Ovary (tissue), 9 donors: ENCODE measurements around the gene PLCB2. TPM values are rescaled to one million over a fixed set of nuclear protein-coding genes. Genes with fewer than 3 reads are reported as not detected.

Source experiments
- DNase-seq, 5 donors: peaks; one replicate each; pipeline ENCODE4 v3.0.0-alpha.2; 2019 to 2020
- H3K27ac ChIP-seq, 2 donors: fragments of 200-600 bp; one replicate each; pipeline versions ENCODE4 v1.5.1 to v1.8.0; 2019 to 2022
- H3K27me3 ChIP-seq: fragments of 200-600 bp; one replicate; pipeline ENCODE4 v1.8.0; 2022
- H3K36me3 ChIP-seq: fragments of 200-600 bp; sonication (generic); one replicate; pipeline ENCODE4 v1.5.1; 2019
- H3K4me1 ChIP-seq: one replicate; pipeline ENCODE4 v1.8.1; 2013; ENCODE audit warnings: mild to moderate bottlenecking, moderate library complexity; ENCODE audit not compliant: insufficient read depth
- H3K4me3 ChIP-seq: fragments of 200-600 bp; sonication (generic); one replicate; pipeline ENCODE4 v1.5.1; 2017
- H3K9me3 ChIP-seq, 2 donors: fragments of 200-600 bp in 1 of 2; sonication (generic) in 1 of 2; one replicate each; pipeline versions ENCODE4 v1.5.1 to v1.8.1; 2013 to 2019; ENCODE audit warnings: mild to moderate bottlenecking in 1 of 2, moderate library complexity in 1 of 2
- EP300 ChIP-seq: sonication (generic); formaldehyde crosslinking; IDR thresholded peaks from one replicate; pipeline ENCODE4 v1.6.1; 2017; ENCODE audit warnings: antibody characterized with exemption
- POLR2A ChIP-seq: fragments of 450-650 bp; IDR thresholded peaks from one replicate; pipeline ENCODE4 v1.6.1; 2017; ENCODE audit warnings: antibody characterized with exemption, mild to moderate bottlenecking, moderate library complexity
- WGBS, 3 donors: extraction: QIAGEN DNeasy Blood & Tissue Kit in 1 of 3; methylation state at CpG; one replicate each; pipeline versions ENCODE4 v1.1.5 to v1.1.7; 2013 to 2017; 5-methylcytosine and 5-hydroxymethylcytosine counted together
- intact Hi-C, 4 donors: fragments of 100-400 bp; cut with DNase I; formaldehyde crosslinking; loops; one replicate each; pipeline versions ENCODE4 v1.11.0 to v1.15.1; 2022 to 2023
- polyA plus RNA-seq, 2 donors: library from polyadenylated mRNA; stranded (reverse); fragments of 200-250 nt in 1 of 2; fragments of 350-450 nt in 1 of 2; fragmentation: Illumina TruSeq in 1 of 2; extraction: RNeasy Lipid Tissue Mini Kit (QIAGEN cat#74804) in 1 of 2; gene quantifications; one replicate each; pipeline ENCODE4 v1.2.3, GENCODE V29; 2013 to 2014
- total RNA-seq, 7 donors: library from RNA; depleted of rRNA in 2 of 7; stranded (reverse); fragments of >200 nt in 2 of 7; fragmentation: NEBNext Ultra II Directional in 3 of 7; extraction: Animal tissue kit (Norgen Biotek cat#: 25700) in 3 of 7; gene quantifications; one replicate each; pipeline versions ENCODE4 v1.1.0 to v1.2.4, GENCODE V29; 2016 to 2023
- TF ChIP-seq, protein P1 (sequence below), 3 donors: fragments of 450-650 bp in 2 of 3; fragments of 200-600 bp in 1 of 3; IDR thresholded peaks; one replicate each; pipeline versions ENCODE4 v1.5.1 to v1.8.0; 2016 to 2022; ENCODE audit warnings: antibody characterized with exemption in 3 of 3, mild to moderate bottlenecking in 1 of 3
- donor health status: DM: no; HTN: no; CAD: no; lungs with moderate emphysema.
- donor health status: DM: no; HTN: no; CAD: no.
- donor health status: Bipolar disorder and iron deficiency.
- donor health status: DM: yes; HTN: yes; CAD: no.
- donor health status: DM: no; HTN: no; CAD: no.
- donor health status: DM: yes; HTN: yes; CAD: no.

PLCB2 gene
- total and polyA plus RNA-seq, 9 donors: 1.9 to 13.9 (median 6.0) TPM

- no peaks in the 10 kb centered on the region for H3K9me3 ChIP-seq
- TF ChIP-seq EP300 (no peak), POLR2A (no peak)
- TF ChIP-seq, protein P1, sequence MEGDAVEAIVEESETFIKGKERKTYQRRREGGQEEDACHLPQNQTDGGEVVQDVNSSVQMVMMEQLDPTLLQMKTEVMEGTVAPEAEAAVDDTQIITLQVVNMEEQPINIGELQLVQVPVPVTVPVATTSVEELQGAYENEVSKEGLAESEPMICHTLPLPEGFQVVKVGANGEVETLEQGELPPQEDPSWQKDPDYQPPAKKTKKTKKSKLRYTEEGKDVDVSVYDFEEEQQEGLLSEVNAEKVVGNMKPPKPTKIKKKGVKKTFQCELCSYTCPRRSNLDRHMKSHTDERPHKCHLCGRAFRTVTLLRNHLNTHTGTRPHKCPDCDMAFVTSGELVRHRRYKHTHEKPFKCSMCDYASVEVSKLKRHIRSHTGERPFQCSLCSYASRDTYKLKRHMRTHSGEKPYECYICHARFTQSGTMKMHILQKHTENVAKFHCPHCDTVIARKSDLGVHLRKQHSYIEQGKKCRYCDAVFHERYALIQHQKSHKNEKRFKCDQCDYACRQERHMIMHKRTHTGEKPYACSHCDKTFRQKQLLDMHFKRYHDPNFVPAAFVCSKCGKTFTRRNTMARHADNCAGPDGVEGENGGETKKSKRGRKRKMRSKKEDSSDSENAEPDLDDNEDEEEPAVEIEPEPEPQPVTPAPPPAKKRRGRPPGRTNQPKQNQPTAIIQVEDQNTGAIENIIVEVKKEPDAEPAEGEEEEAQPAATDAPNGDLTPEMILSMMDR (IDR thresholded peaks at IDR 0.05): no peak
- no peaks in the 10 kb centered on the region for H3K27me3 ChIP-seq
- H3K4me3 ChIP-seq: peak overlapping the region; percentile 41
- no peak overlapping the region for H3K27ac ChIP-seq
- H3K36me3 ChIP-seq: no peaks in the 10 kb centered on the region
- WGBS, 3 donors: 19 to 35% (median 33%) methylated on average over 14 to 27 of the region's 27 CpGs
- intact Hi-C loops: no loop called here
- H3K4me1 ChIP-seq: peaks cover 8% of the 10 kb centered on the region
- DNase-seq: no peak
Observed at GRCh38 chr15:40252141-40252437, 55.6 kb downstream of the PLCB2 start.

DNA sequence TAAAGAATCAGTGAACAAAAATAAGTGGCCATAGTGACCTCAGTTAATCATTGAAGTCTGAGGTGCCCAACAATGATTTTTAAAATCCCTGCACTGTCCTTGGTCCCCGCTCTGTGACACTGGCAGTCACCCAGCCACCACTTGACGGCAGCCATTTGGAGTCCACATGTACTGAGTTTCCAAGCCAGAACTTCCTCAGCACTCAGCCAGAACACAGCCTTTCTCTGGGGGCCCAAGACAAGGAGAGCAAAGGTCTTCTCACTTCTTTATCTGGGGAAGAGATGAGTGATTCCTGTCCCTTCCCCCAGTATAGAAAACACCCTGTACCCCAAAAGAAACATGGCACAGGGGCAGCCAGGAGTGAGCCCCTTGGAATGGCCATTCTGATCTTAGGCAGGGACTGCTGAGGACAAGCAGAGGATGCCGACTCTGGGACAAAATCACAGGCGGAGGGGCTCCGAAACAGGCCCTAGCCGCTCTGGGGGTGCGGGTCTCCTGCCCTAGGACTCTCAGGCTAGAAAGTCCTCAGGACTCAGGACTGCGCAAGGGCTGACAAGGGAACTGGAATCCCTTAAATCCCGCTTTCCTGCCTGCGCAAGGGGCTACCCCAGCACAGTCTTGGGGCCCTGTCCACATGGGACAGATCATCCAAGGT, 56.1 kb downstream of the PLCB2 start:
- H3K9me3 ChIP-seq: no peaks in the 10 kb centered on the region
- TF ChIP-seq EP300 (no peak), POLR2A (no peak)
- TF ChIP-seq, protein P1 (IDR thresholded peaks at IDR 0.05): no peak
- no peaks in the 10 kb centered on the region for H3K36me3 ChIP-seq
- H3K27me3 ChIP-seq: no peaks in the 10 kb centered on the region
- no peak overlapping the region for H3K27ac ChIP-seq
- H3K4me3 ChIP-seq: no peak overlapping the region
- 89 to 92% (median 91%) methylated on average over 10 of the region's 10 CpGs for WGBS, 3 donors
- H3K4me1 ChIP-seq: peaks cover 8% of the 10 kb centered on the region
- intact Hi-C loops: no loop called here
- peak in 1 of 5 donors; percentile 17 for DNase-seq

DNA sequence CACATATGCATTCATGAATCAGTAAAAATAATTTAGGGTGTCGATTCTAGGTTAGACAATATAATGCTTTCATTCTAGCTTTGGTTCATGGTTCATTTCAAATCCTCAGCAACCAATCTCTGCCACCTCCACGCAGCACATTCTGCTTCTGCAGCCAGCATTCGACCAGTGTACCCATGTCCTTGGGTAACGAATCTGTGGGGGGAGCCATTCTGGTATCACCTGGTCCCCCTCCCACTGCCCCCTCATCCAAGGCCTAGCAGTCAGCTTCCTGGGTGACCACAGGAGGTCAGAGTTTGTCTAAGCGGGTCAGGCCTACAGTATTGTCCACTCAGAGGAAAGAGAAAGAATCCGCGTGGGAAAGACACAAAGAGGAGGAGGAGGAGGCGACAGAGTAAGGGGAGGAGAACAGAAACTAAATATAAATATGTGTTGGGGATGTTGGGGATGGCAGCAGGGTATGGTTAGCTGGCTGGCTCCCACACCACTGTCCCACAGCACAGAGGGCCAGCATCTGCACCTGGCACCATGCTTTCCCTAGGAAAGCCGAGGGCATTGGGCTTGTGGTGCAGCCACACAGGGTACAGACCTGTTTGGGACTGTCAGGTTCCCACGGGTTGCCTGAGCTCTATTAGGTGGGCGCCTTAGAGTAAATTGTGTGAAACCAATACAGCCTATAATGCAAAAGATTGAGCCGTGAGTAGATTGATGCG, 56.8 kb downstream of the PLCB2 start:
- H3K9me3 ChIP-seq: no peaks in the 10 kb centered on the region
- peaks cover 8% of the 10 kb centered on the region for H3K4me1 ChIP-seq
- no peaks in the 10 kb centered on the region for H3K36me3 ChIP-seq
- H3K27ac ChIP-seq: no peak overlapping the region
- no peak overlapping the region for H3K4me3 ChIP-seq
- intact Hi-C loops: no loop called here
- H3K27me3 ChIP-seq: no peaks in the 10 kb centered on the region
- peak in 1 of 5 donors; percentile 19 for DNase-seq
- WGBS, 3 donors: 90 to 92% (median 91%) methylated on average over 13 of the region's 13 CpGs
- TF ChIP-seq POLR2A (no peak), EP300 (no peak)
- TF ChIP-seq, protein P1 (IDR thresholded peaks at IDR 0.05): no peak

DNA sequence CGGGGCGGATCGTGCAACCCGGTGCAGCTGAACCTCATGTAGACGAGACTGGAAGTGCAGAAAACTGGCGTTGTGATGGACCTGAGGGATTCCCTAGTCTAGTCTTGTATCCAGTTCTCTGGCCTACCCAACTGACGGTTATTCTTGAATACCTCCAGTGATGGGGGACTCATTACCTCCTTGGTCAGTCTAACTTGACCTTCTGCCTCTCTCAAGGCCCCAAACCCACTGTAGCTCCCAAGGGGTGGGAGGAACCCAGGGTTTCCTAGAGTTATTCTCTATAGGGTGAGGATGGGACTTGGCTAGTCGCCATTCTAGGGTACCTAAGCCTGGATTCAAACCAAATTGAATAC, 57.5 kb downstream of the PLCB2 start:
- H3K27me3 ChIP-seq: no peaks in the 10 kb centered on the region
- peaks cover 8% of the 10 kb centered on the region for H3K4me1 ChIP-seq
- no peak for TF ChIP-seq POLR2A
- no peak for TF ChIP-seq EP300
- no peak overlapping the region for H3K4me3 ChIP-seq
- H3K27ac ChIP-seq: no peak overlapping the region
- intact Hi-C loops: no loop called here
- 88 to 95% (median 89%) methylated on average over 8 of the region's 8 CpGs for WGBS, 3 donors
- no peaks in the 10 kb centered on the region for H3K36me3 ChIP-seq
- no peak for DNase-seq
- no peaks in the 10 kb centered on the region for H3K9me3 ChIP-seq
